T-helper 1 cell treated with Interleukin-12 subunit alpha and Interleukin-12 subunit beta and Interleukin-4 antibody, amounts not matched to agents 30 μg/mL and 1 μg/mL, for 36 hours (primary cell): Measurements from ENCODE around the gene MPG.

Experiments used
- H3K27ac Mint-ChIP-seq: one replicate; pipeline ENCODE4 v1.8.0; 2021; ENCODE audit warnings: mild to moderate bottlenecking, mixed read lengths
- H3K27me3 Mint-ChIP-seq: one replicate; pipeline ENCODE4 v1.8.0; 2021; ENCODE audit warnings: low read depth, mixed read lengths
- H3K36me3 Mint-ChIP-seq: one replicate; pipeline ENCODE4 v1.8.0; 2021; ENCODE audit warnings: low read depth, mixed read lengths
- H3K4me1 Mint-ChIP-seq: one replicate; pipeline ENCODE4 v1.8.0; 2021; ENCODE audit warnings: low read depth, mixed read lengths
- H3K4me3 Mint-ChIP-seq: one replicate; pipeline ENCODE4 v1.8.0; 2021; ENCODE audit warnings: mild to moderate bottlenecking, moderate library complexity, mixed read lengths
- H3K9me3 Mint-ChIP-seq: one replicate; pipeline ENCODE4 v1.8.0; 2021; ENCODE audit warnings: mixed read lengths

Gene MPG

GRCh38 chr16:94918-95265, 16.9 kb downstream of the MPG start:
- no peaks in the 10 kb centered on the region for H3K27me3 Mint-ChIP-seq
- H3K9me3 Mint-ChIP-seq, result no peaks in the 10 kb centered on the region
- H3K27ac Mint-ChIP-seq, result no peak overlapping the region
- H3K36me3 Mint-ChIP-seq, result no peaks in the 10 kb centered on the region
- H3K4me1 Mint-ChIP-seq, result no peaks in the 10 kb centered on the region
- no peak overlapping the region for H3K4me3 Mint-ChIP-seq

DNA sequence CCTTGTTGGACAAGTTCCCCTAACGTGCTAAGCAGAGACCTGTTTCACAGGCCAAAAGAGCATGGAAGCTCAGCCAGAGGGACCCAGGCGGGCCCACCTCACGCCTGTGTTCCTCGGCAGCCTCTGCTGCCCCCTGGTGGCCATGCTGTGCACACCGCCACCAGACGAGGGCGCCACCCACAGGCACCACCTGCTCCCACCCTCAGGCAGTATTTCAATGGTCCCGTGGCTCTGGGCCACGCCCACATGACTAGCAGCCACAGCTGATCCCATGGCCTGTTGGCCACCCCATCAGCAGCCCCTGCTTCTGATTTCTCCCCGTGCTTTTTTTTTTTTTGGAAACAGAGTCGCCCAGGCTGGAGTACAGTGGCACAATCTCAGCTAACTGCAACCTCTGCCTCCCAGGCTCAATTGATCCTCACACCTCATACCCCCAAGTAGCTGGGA, 18.9 kb downstream of the MPG start:
- Mint-ChIP-seq H3K9me3 (no peaks in the 10 kb centered on the region), H3K36me3 (peaks cover 4% of the 10 kb centered on the region), H3K27me3 (no peaks in the 10 kb centered on the region), H3K4me1 (no peaks in the 10 kb centered on the region), H3K4me3 (no peak overlapping the region), H3K27ac (no peak overlapping the region)

GRCh38 chr16:97822-98221, 19.8 kb downstream of the MPG start:
- H3K4me1 Mint-ChIP-seq, result no peaks in the 10 kb centered on the region
- H3K27me3 Mint-ChIP-seq, result no peaks in the 10 kb centered on the region
- peaks cover 5% of the 10 kb centered on the region for H3K36me3 Mint-ChIP-seq
- H3K9me3 Mint-ChIP-seq, result no peaks in the 10 kb centered on the region
- no peak overlapping the region for H3K4me3 Mint-ChIP-seq
- H3K27ac Mint-ChIP-seq, result no peak overlapping the region

- no peaks in the 10 kb centered on the region for H3K27me3 Mint-ChIP-seq
- no peaks in the 10 kb centered on the region for H3K9me3 Mint-ChIP-seq
- H3K27ac Mint-ChIP-seq, result no peak overlapping the region
- H3K4me1 Mint-ChIP-seq, result no peaks in the 10 kb centered on the region
- H3K4me3 Mint-ChIP-seq, result no peak overlapping the region
- H3K36me3 Mint-ChIP-seq, result peaks cover 5% of the 10 kb centered on the region
These were observed 23.0 kb downstream of the MPG start for GRCh38 chr16:100989-101388.

GRCh38 chr16:101586-101985, 23.6 kb downstream of the MPG start:
- Mint-ChIP-seq H3K27me3 (no peaks in the 10 kb centered on the region), H3K36me3 (peaks cover 5% of the 10 kb centered on the region), H3K4me1 (no peaks in the 10 kb centered on the region), H3K9me3 (no peaks in the 10 kb centered on the region), H3K4me3 (no peak overlapping the region), H3K27ac (no peak overlapping the region)

GRCh38 chr16:102060-102855, 24.2 kb downstream of the MPG start:
- H3K36me3 Mint-ChIP-seq, result peaks cover 7% of the 10 kb centered on the region
- no peak overlapping the region for H3K4me3 Mint-ChIP-seq
- H3K9me3 Mint-ChIP-seq, result no peaks in the 10 kb centered on the region
- H3K4me1 Mint-ChIP-seq, result peaks cover 3% of the 10 kb centered on the region
- no peak overlapping the region for H3K27ac Mint-ChIP-seq
- no peaks in the 10 kb centered on the region for H3K27me3 Mint-ChIP-seq

GRCh38 chr16:104355-104754, 26.3 kb downstream of the MPG start:
- Mint-ChIP-seq H3K4me3 (no peak overlapping the region), H3K9me3 (no peaks in the 10 kb centered on the region)

GRCh38 chr16:104928-105327, 26.9 kb downstream of the MPG start:
- H3K27ac Mint-ChIP-seq, result no peak overlapping the region
- peaks cover 3% of the 10 kb centered on the region for H3K4me1 Mint-ChIP-seq
- H3K36me3 Mint-ChIP-seq, result peaks cover 7% of the 10 kb centered on the region
- H3K4me3 Mint-ChIP-seq, result no peak overlapping the region
- H3K27me3 Mint-ChIP-seq, result no peaks in the 10 kb centered on the region
- no peaks in the 10 kb centered on the region for H3K9me3 Mint-ChIP-seq

More at GRCh38 chr16:104355-104754, 26.3 kb downstream of the MPG start:
- Mint-ChIP-seq H3K4me1 (peaks cover 3% of the 10 kb centered on the region), H3K27ac (no peak overlapping the region), H3K27me3 (no peaks in the 10 kb centered on the region), H3K36me3 (peaks cover 7% of the 10 kb centered on the region)

DNA sequence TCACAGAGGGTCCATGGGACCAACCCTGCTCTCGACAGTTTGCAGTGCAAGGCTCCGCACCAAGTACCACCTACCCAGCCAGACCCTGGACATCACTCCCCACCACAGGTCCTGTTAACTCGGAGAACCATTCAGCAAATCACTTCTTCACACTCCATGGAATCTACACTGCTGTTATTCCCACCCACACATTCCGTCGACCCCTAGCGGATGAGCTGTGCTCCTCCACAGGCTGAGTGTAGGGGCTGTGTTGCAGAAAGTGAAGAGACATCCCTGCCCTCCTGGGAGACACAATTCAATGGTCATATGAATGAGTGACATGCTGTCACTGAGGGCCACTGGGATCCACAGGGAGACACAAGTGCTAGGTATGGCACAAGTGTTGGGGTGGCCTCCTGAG, 27.5 kb downstream of the MPG start:
- no peak overlapping the region for H3K4me3 Mint-ChIP-seq

DNA sequence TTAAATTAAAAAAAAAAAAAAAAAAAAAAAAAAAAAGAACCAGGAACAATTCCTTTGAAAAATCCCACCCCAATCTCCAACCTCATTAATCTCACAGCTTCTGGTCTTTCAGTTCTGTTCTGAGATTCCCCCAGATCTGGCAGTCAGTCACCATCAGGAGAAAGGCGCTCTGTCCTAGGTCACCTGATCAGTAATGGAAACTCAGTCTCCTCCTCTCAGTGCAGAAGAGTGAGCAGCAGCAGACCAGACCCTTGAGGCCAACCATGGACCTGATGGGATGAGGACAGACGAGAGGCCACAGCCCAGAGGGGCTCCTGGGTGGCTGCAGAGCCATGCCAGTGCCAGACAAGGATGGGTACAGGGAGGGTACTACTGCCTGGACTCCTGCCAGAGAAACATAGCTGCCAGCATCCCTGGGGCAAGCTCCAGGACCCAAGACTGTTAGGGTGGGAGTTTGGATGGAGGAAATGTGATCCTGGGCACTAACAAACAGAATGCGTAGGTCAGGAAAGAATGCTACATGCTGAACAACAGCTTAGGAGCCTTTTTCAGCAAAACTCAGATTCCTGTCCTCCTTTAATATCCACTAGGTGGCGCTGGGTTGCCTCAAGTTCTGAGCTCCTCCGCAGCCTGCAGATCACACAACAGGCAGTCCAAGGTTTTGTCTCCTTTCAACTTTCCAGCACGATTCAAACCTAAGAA, 28.7 kb downstream of the MPG start:
- Mint-ChIP-seq H3K4me1 (peaks cover 3% of the 10 kb centered on the region), H3K27me3 (no peaks in the 10 kb centered on the region), H3K36me3 (peaks cover 7% of the 10 kb centered on the region), H3K4me3 (no peak overlapping the region), H3K9me3 (no peaks in the 10 kb centered on the region), H3K27ac (no peak overlapping the region)

More for the DNA sequence above, 27.5 kb downstream of the MPG start:
- no peaks in the 10 kb centered on the region for H3K9me3 Mint-ChIP-seq
- peaks cover 3% of the 10 kb centered on the region for H3K4me1 Mint-ChIP-seq
- H3K27me3 Mint-ChIP-seq, result no peaks in the 10 kb centered on the region
- H3K27ac Mint-ChIP-seq, result no peak overlapping the region
- peaks cover 9% of the 10 kb centered on the region for H3K36me3 Mint-ChIP-seq

GRCh38 chr16:112153-112840, 34.3 kb downstream of the MPG start:
- Mint-ChIP-seq H3K4me3 (no peak overlapping the region), H3K9me3 (no peaks in the 10 kb centered on the region), H3K27me3 (no peaks in the 10 kb centered on the region), H3K36me3 (peaks cover 11% of the 10 kb centered on the region), H3K4me1 (peaks cover 3% of the 10 kb centered on the region), H3K27ac (no peak overlapping the region)

- peaks cover 3% of the 10 kb centered on the region for H3K4me1 Mint-ChIP-seq
- H3K36me3 Mint-ChIP-seq, result peaks cover 11% of the 10 kb centered on the region
- no peak overlapping the region for H3K27ac Mint-ChIP-seq
- H3K9me3 Mint-ChIP-seq, result no peaks in the 10 kb centered on the region
- H3K4me3 Mint-ChIP-seq, result no peak overlapping the region
- no peaks in the 10 kb centered on the region for H3K27me3 Mint-ChIP-seq
These were observed 36.3 kb downstream of the MPG start for GRCh38 chr16:114327-114726.

- no peak overlapping the region for H3K4me3 Mint-ChIP-seq
- H3K27me3 Mint-ChIP-seq, result no peaks in the 10 kb centered on the region
- H3K9me3 Mint-ChIP-seq, result no peaks in the 10 kb centered on the region
- peaks cover 9% of the 10 kb centered on the region for H3K36me3 Mint-ChIP-seq
- no peak overlapping the region for H3K27ac Mint-ChIP-seq
- peaks cover 3% of the 10 kb centered on the region for H3K4me1 Mint-ChIP-seq
These were observed 38.0 kb downstream of the MPG start for GRCh38 chr16:116015-116414.

- peaks cover 3% of the 10 kb centered on the region for H3K4me1 Mint-ChIP-seq
- peaks cover 7% of the 10 kb centered on the region for H3K36me3 Mint-ChIP-seq
- H3K4me3 Mint-ChIP-seq, result no peak overlapping the region
- no peaks in the 10 kb centered on the region for H3K9me3 Mint-ChIP-seq
- no peaks in the 10 kb centered on the region for H3K27me3 Mint-ChIP-seq
- no peak overlapping the region for H3K27ac Mint-ChIP-seq
These were observed 39.6 kb downstream of the MPG start for GRCh38 chr16:117379-118365.
